Stimulated activated naive CD4-positive, alpha-beta T cell treated with Interleukin-2 at 50 U/mL for 16 hours (primary cell): ENCODE results near the gene RER1.

Source experiments
- DNase-seq: peaks from one replicate; lab custom pipeline; 2025; lab: John Stamatoyannopoulos, UW

The RER1 gene

GRCh38 chr1:2407166-2407990 is 15.7 kb downstream of the RER1 start:
- no peak for DNase-seq

- no peak for DNase-seq
These were observed 16.3 kb downstream of the RER1 start for GRCh38 chr1:2407991-2408275.

- DNase-seq, result no peak
These were observed 16.8 kb downstream of the RER1 start for GRCh38 chr1:2408456-2408855.

- DNase-seq, result no peak
These were observed 17.2 kb downstream of the RER1 start for GRCh38 chr1:2408859-2409276.

- DNase-seq, result no peak
These were observed 18.1 kb downstream of the RER1 start for GRCh38 chr1:2409745-2410144.

- DNase-seq, result no peak
These were observed 20.3 kb downstream of the RER1 start for GRCh38 chr1:2411801-2412394.

GRCh38 chr1:2412395-2412772 is 20.7 kb downstream of the RER1 start, which contains the start of gene PEX10:
TSS of gene PEX10 (minus strand) at chr1:2412564. CDS start at chr1:2412502, 62 bp downstream.
- DNase-seq, result peak; percentile 98

GRCh38 chr1:2412773-2413494 is 21.3 kb downstream of the RER1 start:
- DNase-seq, result no peak

GRCh38 chr1:2413495-2414296 is 22.1 kb downstream of the RER1 start:
- DNase-seq, result peak; percentile 3

- peak; percentile 75 for DNase-seq
These were observed 22.8 kb downstream of the RER1 start for GRCh38 chr1:2414297-2414958.

GRCh38 chr1:2415337-2415736 is 23.7 kb downstream of the RER1 start:
- no peak for DNase-seq

GRCh38 chr1:2415801-2416208 is 24.2 kb downstream of the RER1 start:
- peak; percentile 35 for DNase-seq

- DNase-seq, result peak; percentile 27
These were observed 24.8 kb downstream of the RER1 start for GRCh38 chr1:2416403-2416802.

GRCh38 chr1:2417083-2417832 is 25.6 kb downstream of the RER1 start:
- no peak for DNase-seq

- no peak for DNase-seq
These were observed 26.2 kb downstream of the RER1 start for GRCh38 chr1:2417833-2418225.

GRCh38 chr1:2418791-2419320 is 27.2 kb downstream of the RER1 start:
- DNase-seq, result no peak

- no peak for DNase-seq
These were observed 27.8 kb downstream of the RER1 start for GRCh38 chr1:2419416-2419815.

- no peak for DNase-seq
These were observed 30.9 kb downstream of the RER1 start for GRCh38 chr1:2422523-2422922.

GRCh38 chr1:2425892-2426291 is 34.3 kb downstream of the RER1 start:
- no peak for DNase-seq

GRCh38 chr1:2426540-2426939 is 34.9 kb downstream of the RER1 start:
- no peak for DNase-seq

GRCh38 chr1:2427051-2427450 is 35.4 kb downstream of the RER1 start:
- no peak for DNase-seq
